LNCAP (cell line): ENCODE results near the gene MYO5C.

Experiments
- CTCF ChIP-seq: fragments of 450-650 bp; IDR thresholded peaks from 2 replicates; pipeline ENCODE4 v1.5.1; 2017; ENCODE audit warnings: mild to moderate bottlenecking

The MYO5C gene

GRCh38 chr15:52256930-52257733 lies 38.5 kb downstream of the MYO5C start:
- no peak for TF ChIP-seq CTCF

GRCh38 chr15:52256366-52256765 lies 39.2 kb downstream of the MYO5C start:
- peak; percentile 72 for TF ChIP-seq CTCF

DNA sequence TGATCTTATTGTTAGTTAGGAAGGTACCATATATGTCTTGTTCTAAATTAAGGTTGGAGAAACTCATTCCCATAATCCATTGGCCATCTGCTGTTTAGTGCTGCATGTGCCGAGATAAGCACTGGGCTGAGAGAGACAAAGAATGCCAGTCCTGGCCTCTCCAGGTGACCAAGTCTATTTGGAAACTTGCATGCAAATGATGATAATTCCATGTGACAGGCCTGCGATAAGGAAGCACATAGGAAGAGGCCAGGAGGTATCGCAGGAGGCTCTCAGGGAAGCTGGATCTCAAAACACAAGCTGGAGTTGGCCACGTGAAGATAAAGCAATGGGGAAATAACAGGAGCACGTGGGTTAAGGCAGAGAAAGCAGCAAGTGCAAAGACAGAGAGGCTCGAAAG lies 39.7 kb downstream of the MYO5C start:
- TF ChIP-seq CTCF = no peak

DNA sequence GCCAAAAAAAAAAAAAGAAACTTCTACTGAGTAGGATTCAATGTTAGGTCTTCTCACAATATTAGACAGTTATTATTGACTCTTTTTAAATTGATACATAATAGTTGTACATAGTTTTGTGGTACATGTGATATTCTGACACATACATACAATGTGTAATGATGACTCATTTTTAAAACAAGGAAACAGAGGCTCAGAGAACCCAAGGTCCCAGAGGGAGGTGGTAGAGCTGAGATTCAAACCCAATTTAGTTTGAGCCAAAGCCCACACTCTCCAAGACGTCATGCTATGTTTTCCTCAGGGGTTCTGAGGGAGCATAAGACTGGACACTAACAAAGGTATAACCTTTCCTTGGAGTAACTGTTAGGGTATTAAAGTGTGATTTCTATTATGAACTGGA lies 40.6 kb downstream of the MYO5C start:
- no peak for TF ChIP-seq CTCF

DNA sequence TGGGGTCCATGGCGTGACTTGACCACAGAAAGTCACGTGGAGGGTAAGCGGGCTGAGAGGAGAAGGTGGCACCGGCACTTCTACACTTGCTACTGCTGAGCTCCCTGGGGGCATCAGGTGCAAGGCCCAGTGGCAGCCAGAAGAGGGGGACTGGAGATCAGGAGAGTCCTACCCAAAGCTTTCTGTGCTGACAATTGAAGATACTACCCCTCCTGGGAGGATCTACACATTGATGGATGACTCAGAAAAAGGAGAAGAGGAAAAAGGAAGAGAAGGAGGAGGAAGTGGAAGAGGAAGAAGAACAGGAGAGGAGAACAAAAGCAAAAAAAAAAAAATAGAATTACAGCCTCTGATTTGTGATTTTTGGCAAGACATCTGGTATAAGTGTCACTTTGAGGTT lies 41.2 kb downstream of the MYO5C start:
- no peak for TF ChIP-seq CTCF

DNA sequence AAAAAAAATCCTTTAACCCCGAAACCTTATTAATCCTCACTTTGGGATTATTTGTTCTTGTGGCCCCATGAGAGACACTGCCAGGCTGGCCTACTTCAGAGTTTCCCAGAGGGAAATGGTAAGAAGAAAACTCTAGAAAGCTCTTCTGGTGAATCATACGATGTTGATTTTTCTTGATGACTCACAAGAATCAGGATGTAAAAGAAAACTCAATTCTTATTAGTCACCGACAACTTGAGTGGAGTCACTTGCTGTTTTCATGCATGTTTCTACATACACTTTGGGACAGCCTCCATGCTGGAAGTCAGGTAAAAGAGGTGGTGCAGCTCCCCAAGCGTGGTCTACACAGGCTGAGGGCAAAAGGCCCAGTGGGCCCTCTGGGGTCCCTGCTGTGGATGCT lies 42.8 kb downstream of the MYO5C start:
- TF ChIP-seq CTCF = no peak

DNA sequence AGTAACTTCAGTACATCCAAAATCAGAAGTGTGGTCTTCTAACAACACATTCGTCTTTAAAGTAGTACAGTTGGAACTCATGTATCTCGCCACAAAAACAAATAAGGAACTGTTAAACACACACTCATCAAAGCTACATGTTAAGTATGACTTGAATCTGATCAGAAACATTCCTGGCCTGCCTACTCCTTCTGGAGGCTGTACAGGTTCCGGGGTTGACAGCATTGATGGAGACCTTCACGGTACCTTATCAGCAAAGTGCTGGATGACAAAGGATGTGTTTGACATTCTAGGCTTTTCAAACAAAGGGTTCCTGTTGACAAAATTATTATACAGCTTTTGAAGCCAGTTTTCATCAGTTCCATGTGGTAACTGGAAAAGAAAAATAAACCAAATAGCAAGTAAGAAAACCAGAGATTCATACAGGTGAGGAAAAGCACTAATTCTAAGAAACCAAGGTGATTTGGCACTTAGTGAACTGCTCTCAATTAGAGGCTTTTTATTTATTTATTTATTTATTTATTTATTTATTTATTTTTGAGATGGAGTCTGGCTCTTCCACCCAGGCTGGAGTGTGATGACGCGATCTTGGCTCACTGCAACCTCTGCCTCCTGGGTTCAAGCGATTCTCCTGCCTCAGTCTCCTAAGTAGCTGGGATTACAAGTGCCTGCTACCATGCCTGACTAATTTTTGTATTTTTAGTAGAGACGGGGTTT lies 44.3 kb downstream of the MYO5C start:
- TF ChIP-seq CTCF = no peak
